T-helper 1 cell (primary cell): ENCODE measurements around the gene CWF19L2.
A peak's percentile ranks its signal among the peaks of the same experiment; 100 is the strongest.
"Not testable (repeated sequence)": the region's sequence is repeated elsewhere in the genome, so short reads cannot be mapped to it uniquely, and the experiment has no call there.

Source experiments
- DNase-seq, 5 donors: peaks; one replicate each; pipeline ENCODE4 v3.0.0-alpha.2; 2012 to 2020
- total RNA-seq, 4 donors: gene quantifications; one replicate each; lab custom pipeline; 2026; lab: John Stamatoyannopoulos, UW

Gene CWF19L2
- 57.4 to 99.9 (median 84.7) reads per million in 4 donors for total RNA-seq

DNA sequence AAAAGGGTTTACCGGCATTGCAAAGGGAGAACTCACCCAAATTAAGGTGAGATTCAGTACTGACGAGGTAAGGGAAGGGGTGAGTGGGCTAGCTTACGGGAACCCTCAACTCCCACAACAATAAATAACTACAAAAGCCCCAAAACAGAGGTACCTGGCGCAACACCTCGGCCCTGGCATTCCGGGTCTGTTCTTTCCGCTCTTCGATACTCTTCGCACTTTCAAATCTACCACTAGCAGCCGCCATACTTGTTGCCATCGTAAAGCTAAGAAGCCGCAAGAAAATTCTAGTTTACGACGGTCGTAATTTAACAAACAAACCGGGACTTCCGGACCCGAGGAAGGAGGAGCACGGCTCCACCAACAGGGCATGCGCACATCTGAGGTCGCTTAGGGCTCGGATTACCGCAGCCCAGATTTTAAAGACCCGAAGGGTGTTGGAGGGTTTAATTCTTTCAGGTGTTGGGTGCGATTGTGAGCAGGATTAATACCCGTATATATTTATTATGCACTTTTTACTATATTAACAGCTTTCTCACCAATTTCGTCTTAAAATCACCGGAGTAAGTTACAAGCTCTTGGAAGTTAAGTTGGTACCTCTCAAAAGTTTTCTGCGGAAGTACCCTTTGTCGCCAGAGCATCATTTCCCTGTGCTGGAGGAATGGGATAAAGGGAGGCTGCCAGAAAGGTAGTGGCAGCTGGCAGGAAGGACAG, at the start of gene CWF19L2:
CWF19L2 (minus strand) TSS at position 268 of the 714 bp plus-strand sequence; CDS start at position 259, 9 bp downstream.
- peak; percentile 75 to 96 (median 85) for DNase-seq

DNA sequence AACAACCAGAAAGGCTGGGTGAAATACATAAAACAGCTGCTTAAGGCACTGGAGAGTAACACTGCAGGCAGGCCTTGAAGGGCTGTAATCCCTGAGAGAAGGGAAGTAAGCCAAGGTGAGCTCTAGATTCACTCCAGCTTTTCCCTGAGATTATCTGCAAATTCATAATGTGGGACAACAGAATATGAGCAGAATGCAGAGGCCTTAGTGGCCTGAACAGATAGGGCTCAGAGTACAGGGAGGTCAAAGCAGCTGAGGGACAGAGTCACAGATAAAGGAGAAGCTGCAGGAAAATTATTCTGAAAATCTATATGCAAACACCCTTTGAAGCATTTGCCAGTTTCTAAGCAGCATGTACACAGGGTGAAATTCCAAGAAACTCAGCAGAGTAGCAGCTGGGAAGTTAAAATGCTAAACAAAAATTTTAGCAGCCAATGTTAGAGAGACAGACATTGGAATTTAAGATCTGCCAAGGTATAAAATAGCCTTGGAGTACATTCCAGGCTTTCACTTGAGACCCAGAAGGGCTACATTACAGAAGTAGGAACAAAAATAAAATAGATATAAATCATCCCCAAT, 48.1 kb upstream of the CWF19L2 start:
- no peak for DNase-seq

DNA sequence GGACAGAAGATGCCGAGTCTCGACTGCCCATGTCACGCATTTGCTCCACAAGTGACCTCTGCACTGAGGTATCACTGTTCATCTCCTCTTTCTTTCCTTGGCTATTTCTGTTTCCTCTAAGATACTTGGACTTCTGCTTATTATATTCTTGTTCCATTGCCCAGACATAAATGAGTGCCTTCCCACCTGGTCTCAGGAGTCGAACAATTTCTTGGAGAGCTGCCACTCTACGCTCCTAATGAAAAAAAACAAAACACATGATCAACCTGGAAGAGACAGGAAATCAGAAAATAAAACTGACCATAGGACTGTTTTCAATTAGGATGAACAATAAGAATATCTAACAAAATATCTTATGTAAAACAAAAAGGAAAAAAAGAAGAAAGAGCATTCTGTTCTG, 47.4 kb upstream of the CWF19L2 start:
- no peak for DNase-seq

DNA sequence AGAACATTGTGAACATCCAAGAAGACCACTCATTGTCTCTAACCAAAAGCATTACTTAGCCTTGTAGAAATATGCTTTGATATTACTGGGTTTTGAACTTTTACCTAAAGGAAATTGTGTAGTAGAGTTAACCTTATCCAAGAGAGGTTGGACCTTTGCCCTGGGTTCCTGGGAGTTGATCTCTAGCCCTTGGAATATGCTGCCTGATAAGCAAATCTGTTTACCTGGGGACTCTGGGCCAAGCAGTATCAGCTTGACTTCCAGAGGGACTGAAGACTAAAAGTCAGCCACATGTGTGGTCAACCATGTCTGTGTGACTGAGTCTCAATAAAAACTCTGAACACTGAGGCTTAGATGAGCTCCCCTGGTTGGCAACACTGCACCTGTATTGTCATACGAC, 44.1 kb upstream of the CWF19L2 start:
- no peak for DNase-seq

DNA sequence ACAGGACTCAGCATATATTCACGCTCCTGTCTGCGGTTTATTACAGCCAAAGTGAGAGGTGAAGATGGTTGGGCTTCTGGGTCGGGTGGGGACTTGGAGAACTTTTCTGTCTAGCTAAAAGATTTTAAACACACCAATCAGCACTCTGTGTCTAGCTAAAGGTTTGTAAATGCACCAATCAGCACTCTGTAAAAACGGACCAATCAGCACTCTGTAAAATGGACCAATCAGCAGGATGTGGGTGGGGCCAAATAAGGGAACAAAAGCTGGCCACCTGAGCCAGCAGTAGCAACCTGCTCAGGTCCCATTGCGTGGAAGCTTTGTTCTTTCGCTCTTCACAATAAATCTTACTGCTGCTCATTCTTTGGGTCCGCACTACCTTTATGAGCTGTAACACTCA, 39.7 kb upstream of the CWF19L2 start:
- not testable (repeated sequence) for DNase-seq

DNA sequence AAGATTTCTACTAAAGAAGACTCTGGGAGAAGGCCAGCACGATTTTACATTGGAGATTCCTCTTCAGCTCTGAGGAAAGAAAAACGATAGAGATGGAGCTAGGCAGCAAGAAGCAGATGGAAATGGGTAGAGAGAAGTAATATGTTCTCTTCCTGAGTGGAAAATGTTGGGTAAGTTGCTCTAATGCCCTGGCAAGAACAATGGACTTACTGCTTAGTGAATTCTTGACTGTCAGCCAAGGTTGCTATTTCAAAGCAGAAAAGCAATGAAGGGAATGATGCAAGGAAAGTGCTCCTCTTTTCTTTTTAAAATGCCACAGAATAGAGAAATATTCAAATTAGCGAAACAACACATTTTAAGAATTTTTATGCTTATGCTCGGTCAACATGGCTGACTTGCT, 38.4 kb upstream of the CWF19L2 start:
- DNase-seq, result no peak

DNA sequence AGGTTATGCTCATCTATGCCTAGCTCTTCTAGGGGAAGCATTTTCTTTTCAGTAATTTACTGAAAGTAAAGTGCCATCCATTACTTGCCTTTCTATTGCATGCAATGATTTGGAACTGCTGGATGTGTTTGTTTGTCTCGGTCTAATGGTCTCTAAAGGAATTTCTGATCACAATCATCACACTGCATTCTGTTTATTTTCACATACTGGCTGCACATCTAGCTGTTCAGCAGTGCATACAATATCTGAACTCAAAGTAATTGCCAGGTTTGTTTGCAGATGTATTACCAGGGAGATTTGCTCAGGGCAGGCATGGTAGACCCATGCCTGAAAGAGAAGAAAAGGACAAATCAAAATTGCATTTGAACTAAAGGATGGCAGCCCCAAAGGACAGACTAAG, 36.4 kb upstream of the CWF19L2 start:
- no peak for DNase-seq

DNA sequence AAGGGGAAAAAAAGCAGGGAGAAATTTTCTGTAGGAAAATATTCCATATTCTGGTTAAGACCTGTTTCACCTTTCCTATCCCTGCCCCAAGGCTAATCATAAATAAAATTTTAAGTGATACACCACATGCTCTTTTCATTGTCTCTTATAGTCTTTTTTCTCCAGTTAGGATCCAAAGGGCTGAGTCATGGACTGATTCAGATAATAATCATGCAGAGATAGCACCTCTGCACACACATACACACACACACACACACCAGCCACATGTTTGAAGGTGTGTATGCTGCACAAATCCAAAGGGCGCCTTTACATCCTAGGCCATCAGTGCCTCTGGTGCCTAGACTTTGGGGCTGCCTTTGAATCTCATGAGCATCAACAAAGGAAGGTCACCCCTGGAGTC, 35.5 kb upstream of the CWF19L2 start:
- DNase-seq, result no peak

DNA sequence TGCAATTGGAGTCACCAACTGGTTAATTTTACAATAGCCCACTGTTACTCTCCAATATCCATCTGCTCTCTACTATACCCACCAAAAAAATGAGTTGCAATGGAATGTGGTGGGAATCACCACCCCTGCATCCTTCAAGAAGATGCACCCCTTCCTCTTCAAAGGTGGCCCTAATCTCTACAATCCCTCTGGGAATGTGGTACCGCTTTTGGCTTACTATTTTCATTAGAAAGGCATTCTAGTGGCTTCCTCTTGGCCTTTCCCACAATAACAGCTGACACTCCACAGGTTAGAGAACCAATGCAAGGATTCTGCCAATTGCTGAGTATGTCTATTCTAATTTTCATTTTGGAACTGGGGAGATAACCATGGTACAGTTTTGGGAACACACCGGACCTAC, 33.2 kb upstream of the CWF19L2 start:
- DNase-seq, result no peak

DNA sequence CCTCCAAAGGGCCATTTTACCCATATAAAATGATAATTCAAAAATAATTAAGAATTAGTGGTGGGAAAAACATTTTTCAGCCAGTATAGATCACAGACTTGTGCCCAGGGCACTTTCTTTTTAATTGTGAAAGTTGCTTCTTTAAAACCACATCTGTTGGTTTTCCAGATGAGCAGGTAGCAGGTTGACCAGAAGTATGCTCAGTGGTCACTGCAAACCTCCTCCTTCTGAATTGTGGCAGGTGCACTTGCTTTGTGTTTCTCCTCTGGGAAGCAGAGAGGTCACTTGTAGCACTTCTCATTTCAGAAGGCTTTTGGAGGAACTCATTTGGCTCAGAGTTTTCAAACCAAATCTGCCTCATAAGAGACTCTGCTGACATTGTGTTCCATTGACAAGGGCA, 24.6 kb upstream of the CWF19L2 start:
- no peak for DNase-seq

DNA sequence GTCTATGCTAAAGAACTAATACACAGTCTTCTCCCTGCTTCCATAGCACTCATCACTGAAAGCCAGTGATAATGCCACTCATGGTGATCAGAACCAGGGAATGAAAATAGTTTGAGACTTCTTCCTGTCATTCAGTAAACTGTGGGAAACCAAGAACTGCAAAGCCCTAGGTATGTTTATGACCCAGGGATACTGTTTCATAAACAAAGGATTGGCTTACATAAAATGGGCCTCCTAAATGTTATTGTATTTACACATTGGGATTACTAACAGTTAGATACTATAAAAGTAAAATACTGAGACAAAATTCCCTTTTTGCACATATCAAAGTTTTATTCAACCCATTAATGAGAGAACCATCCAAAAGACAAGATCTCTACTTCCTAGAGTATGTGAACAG, 21.3 kb upstream of the CWF19L2 start:
- no peak for DNase-seq

DNA sequence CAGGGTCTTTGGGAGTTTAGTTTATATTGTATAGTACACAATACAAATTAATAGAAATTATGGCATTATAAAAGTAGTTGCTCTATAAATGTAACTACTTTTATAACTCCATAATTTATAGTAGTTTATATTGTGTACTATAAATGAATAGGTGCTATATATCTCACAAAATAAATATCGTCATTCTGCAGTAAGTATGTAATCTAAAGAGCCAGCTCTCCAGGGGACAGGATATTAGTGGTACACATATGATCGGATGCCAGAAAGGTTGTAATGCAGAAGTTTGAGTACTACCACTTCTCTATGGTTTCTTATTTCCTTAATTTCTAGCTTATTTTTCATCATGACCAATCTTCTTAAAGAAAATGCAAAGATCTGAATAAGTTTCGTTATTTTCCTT, 20.2 kb upstream of the CWF19L2 start:
- DNase-seq, result no peak

DNA sequence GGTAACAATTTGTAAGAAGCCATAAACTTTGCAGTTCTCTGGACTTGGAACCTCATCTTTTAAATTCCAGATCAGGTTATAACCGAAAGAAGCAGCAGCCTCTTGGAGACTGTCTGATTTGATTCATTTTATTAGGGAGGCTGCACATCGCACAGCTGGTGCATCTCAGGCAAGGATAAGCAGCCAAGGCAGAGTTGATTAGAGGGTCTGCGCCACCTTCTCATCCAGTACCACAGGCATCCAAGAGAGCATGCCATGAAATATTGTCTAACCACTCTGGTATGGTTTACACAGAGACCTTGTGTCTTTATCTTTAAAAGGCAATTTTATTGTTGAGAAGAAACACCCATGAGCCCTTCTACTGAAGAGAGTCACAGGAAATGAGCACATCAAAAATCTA, 16.2 kb upstream of the CWF19L2 start:
- DNase-seq, result no peak

DNA sequence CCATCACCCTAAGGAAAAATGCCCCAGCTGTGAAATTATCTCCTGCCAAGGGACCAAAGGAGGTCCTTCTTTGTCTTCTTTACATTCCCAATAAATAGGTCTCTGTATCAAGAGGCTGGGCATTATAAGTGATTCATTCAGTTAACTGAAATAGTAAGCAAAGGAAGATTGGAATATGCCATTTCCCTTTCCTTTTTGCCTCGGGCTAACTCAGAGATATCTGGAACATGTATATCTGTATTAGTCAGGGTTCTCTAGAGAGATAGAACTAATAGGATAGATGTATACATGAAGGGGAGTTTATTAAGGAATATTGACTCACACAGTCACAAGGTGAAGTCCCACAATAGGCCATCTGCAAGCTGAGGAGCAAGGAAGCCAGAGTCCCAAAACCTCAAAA, 15.3 kb upstream of the CWF19L2 start:
- DNase-seq, result no peak

DNA sequence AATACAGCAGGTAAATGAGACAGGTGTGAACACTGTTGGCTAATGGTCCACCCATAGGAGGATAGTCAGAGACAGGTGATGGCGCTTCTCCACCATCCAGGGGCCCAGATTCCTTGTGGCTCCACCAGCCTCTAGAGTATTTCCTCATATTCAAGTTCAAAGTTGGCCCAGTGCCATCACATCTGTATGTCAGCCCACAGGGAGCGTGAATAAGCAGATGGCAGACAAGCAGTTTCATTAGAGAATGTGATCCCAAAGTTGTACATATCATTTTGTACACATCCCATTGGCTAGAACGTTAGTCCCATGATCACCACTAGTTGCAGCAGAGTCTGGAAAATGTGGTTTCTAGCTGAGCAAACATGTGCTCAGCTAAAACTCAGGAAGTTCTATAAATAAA, 11.0 kb upstream of the CWF19L2 start:
- no peak for DNase-seq

DNA sequence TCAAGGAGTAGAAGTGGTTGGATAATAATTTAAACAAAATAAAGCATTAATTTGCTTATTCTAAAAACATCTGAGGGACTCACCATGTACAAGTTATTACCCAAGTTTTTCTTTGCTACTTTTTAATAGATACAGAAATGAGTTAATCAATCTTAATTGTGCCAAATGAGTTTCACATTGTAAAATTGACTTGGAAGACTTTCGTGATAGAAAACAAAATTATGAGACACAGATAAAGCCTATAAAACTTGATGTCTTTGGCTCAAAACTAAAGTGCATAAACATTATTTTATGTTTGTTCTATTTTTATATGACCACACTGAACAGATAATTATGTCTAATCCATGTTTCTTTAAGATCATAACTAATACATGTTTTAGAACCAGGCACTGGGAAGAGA, 10.1 kb upstream of the CWF19L2 start:
- no peak for DNase-seq

DNA sequence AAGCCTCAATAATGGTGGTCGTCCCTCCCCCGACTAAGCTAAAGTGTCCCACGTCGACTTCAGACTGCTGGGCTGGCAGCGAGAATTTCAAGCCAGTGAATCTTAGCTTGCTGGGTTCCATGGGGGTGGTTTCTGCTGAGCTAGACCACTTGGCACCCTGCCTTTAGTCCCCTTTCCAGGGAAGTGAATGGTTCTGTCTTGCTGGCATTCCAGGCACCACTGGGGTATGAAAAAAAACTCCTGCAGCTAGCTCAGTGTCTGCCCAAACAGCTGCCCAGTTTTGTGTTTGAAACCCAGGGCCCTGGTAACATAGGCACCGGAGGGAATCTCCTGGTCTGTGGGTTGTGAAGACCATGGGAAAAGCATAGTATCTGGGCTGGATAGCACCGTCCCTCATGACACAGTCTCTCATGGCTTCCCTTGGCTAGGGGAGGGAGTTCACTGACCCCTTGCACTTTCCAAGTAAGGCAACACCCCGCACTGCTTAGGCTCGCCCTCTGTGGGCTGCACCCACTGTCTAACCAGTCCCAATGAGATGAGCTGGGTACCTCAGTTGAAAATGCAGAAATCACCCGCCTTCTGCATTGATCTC, 8.7 kb upstream of the CWF19L2 start:
- DNase-seq, result not testable (repeated sequence)

DNA sequence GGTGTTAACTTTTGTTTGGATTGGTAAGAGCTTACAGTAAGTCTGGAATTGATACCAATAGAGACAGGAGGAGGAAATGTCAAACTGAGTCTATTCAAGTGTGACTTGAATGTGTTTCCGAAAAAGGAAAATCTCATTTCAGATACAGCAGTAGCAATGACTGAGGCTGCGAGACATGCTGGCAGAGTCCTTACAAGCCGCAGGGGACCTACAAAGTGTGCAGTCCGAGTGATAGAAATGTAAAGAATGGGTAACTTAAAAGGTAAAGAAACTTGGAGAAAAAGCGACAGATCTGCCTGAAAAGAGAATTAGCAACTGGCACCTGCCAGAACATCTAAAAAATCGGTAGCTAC, 444 bp downstream of the CWF19L2 start:
- peak in 1 of 5 donors; percentile 2 for DNase-seq

DNA sequence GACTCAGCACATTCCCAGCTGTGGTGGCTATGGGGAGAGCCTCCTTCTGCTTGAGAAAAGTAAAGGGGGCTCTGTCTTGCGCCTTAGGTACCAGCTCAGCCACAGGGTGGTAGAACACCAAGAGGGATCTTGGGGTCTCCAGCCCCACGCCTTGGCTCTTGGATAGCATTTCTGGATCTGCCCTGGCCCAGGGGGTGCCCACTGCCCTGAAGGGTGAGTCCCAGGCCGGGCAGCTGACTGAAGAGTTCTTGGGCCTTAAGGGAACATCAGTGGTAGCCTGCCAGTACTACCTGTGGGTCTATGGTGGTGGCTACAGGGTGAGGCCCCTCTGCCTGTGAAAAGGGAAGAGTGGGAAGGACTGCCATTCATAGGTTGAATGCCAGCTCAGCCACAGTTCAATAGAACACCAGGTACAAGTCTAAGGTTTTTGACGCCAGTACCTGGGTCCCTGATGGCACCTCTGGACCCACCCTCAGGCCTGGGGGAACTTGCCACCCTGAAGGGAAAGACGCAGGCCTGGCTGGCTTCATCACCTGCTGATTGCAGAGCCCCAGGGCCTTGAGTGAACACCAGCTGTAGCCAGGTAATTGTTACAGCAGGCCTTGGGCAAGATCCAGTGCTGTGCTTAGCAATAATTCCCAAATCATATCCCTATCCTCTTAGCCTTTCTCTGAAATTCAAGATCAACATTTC, 3.9 kb downstream of the CWF19L2 start:
- DNase-seq, result no peak

DNA sequence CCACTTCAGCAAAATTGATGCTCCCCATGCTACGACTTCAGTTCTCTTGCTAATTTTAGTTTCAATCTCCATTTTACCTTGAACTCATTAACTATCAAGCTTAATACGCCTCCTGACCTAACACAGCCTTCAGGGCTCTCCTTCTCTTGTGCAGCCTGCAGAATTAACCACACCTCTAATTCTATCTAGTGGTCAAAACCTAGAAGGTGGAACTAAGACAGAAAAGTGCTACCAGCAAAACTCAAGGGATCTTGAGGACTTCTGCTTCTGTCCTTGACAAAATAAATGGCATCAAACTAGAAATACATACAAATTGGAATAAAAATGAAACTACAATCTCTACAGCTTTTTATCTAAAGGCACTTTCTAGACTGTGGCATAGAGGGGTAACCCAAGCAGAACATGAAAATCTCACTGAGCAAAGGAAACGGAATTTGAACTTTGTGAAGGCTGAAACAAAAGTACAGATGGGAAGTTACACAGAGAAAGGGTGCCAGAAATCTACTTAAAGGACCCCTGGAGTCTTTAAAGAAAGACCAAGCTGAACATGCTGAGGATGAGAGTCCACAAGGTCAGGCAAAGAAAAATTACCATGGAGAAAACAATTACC, 10.7 kb downstream of the CWF19L2 start:
- no peak for DNase-seq

DNA sequence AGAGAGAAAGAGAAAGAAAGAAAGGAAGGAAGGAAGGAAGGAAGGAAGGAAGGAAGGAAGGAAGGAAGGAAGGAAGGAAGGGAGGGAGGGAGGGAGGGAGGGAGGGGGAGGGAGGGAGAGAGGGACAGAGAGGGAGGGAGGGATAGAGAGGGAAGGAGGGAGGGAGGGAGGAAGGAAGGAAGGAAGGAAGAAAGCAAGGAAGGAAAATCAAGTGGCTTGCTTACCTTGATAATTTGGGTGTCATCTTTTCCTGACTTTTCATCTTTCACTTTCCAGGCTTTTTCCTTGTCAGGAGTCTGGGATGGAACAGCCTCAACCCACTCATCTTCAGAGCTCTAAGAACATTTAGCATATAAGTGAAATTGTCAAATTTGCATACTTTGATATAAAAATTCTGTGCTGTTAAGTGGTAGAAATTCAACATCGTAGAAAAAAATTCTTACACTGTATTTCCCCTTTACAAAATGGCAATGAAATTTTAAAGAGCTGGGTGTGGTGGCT, 14.9 kb downstream of the CWF19L2 start:
- DNase-seq, result no peak

DNA sequence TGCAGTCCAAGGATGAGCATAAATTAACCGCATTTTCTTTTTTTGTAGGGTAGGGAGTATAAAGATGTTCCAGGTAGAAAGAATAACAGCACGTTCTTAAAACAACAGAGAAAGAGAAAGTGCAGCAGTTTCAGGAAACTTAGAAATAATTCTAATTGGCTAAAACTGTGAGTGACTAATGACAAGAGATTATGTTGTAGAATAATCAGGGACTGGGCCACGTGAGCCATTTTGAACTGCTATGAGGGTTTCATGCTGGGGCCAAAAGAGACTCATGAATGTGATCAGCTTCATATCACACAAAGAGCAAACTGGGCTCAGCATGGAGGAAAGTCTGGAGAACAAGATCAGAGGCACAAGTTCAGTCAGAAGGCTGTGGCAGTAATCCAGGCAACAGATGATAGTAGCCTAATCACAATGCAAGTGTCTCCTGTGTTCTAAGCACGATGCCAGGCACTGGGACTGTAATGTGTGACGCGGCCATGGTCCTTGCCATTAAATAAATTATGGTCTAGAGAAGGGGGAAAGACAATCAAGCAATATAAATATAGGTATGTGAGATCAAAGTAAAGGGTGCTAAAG, 17.9 kb downstream of the CWF19L2 start:
- no peak for DNase-seq

DNA sequence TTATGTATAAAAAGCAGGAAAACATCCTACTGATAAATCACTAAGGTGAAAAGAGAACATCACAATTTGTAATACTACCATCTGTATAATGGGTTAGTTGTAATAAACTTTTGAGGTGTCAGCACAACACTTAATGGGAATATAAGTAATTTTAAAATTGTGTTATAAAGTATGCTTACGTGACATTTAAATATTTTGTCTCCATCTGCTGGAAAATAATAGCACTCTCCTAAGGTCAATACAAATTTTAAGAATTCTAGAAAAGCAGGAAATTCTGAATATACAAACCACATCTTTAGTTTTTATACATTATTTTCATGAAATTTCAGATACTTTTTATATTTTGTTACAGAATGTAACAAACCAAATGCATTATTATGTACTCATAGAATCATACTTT, 19.5 kb downstream of the CWF19L2 start:
- no peak for DNase-seq
